GM18951 (cell line): Measurements from ENCODE around the gene TTC14.

Source experiments
- POLR2A ChIP-seq: IDR thresholded peaks from 4 replicates; pipeline ENCODE4 v1.6.1; 2011; ENCODE audit warnings: mild to moderate bottlenecking; ENCODE audit not compliant: insufficient read length, insufficient read depth; ENCODE audit errors: extremely low read depth
- in situ Hi-C: fragments of 300-500 bp; cut with MboI; formaldehyde crosslinking; loops from one replicate; pipeline ENCODE4 v1.12.0; 2022; ENCODE audit warnings: low sequenced_read_pairs, mixed read lengths, inconsistent platforms; ENCODE audit not compliant: unreplicated experiment

The TTC14 gene

DNA sequence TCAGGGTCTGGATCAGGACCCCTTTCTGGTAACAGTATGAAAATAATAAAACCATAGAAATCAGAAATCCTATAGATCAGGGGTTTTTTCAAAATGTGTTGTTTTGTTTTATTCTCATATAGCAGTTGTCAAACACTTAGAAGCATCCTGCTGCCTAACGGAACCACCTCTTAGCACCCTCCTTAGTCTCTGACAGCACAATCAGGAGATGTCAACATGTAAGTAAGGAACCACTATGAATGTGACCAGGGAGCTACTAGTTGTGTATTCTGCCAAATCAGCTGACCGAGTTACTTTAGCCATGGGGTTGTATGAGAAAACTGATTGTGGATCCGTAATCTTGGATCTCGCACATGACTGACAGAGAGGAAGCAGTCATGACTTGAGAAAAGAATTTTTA is 55.1 kb downstream of the TTC14 start:
- in situ Hi-C loops, result no loop called here
- TF ChIP-seq POLR2A, result no peak
